HG03025 (cell line): ENCODE measurements around the gene GGT5.
"Not testable (repeated sequence)": the region's sequence is repeated elsewhere in the genome, so short reads cannot be mapped to it uniquely, and the experiment has no call there.

Experiments used
- ATAC-seq: cut with Tn5 transposase; IDR thresholded peaks from one replicate; pipeline ENCODE4 v1.9.1; 2021; ENCODE audit warnings: mild to moderate bottlenecking, moderate library complexity; ENCODE audit not compliant: unreplicated experiment, low FRiP score

Gene GGT5

DNA sequence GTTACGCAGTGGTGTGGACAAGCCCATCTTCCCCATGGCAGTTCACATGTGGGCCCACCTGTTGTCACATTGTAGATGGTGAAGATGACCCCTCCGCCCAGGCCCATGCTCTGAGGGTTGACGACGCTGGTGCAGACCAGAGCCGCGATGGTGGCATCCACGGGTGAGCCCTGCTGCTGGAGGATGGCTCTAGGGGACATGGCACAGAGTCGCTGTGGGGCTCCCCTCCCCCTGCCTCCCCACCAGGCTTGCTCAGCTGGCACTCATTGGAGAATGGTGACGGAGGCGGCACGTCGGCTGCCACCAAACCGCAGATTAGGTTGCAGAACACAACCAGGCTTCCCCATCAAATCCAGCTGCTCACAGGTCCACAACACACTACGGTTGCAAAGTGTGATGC lies 11.1 kb downstream of the GGT5 start:
- ATAC-seq = no peak

DNA sequence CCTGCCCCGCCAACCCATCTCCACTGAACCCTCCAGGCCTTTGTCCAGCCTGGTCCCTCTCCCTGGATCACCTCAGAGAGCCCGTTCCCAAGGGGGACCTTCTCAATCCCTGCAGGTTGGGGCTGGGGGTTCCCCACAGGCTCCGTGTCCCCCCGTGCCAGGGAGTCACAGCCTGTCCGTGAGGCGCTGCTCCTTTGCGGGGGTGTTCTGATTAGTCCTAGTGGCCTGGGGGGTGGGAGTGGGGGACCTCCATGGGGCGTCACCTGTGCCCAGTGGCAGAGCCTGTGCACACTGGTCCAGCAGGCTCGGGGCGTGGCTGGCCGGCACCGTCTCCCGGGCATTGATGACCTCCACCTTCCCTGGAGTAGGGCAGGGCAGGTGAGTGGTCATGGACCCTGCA lies 11.6 kb downstream of the GGT5 start:
- ATAC-seq = no peak

DNA sequence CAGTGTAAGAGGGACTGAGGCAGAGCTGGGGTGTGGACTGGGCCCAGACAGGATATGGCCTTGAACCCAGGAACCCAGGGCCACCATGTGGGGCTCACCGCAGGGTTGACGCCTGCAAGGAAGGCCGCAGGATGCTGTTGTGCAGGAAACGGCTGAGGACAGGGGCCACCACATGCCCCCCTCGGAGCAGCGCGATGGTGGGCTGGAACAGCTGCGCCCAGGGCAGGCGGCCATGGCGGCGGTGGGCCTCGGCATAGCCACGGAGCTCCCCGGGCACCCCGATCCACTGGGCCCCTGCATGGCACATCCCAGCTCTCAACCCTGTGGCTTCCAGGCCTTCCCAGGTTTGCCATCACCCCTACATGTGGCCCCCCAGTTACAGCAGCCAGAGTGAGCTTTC lies 12.2 kb downstream of the GGT5 start:
- ATAC-seq = no peak

- no peak for ATAC-seq
Observed at GRCh38 chr22:24232124-24232523, 12.8 kb downstream of the GGT5 start.

DNA sequence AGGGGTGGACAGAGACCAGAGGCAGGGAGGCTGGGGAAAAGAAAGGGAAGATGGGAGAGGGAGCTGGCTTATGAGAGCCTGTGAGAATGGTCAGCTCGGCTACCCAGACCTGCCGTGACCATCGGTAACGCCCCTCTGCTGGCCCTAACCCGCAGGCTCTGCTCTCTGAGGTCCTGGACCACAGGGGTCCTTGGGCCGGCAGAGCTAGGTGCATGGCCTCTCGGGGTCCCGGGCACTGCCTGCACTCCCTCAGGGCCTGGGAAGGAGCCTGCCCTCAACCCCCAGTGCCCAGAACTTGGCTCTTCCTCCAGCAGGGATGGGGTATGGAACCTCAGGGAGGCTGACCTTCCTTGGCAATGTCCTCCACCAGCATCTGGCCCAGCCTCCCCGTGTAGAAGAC lies 13.2 kb downstream of the GGT5 start:
- no peak for ATAC-seq

- no peak for ATAC-seq
Observed at GRCh38 chr22:24230911-24231656, 13.8 kb downstream of the GGT5 start.

- ATAC-seq = no peak
Observed at GRCh38 chr22:24225951-24226350, 18.9 kb downstream of the GGT5 start.

DNA sequence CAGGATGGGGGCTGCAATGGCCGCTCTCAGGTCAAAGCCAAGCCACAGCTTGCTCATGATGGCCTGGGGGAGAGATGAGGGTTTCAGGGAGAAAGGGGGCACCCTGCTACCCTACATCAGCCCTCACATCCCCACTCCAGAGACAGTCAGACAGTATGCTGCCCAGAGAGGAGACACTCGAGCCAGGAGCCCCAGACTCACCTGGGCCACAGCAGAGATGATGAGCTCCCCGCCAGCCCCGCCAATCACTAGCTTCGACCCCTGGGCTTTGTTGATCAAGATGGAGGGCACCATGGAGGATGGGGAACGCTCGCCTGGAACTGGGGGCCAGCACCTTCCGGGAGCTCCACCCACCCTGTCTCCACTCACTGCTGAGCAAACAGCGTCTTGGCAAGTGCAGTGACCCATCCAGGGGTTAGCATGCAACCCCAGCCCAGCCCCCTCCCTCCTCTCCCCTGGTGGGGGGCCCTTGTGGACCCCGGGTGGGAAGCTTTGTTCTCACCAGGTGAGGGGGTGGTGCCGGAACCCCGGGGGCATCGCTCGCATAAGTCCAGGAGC lies 19.8 kb downstream of the GGT5 start:
- no peak for ATAC-seq

DNA sequence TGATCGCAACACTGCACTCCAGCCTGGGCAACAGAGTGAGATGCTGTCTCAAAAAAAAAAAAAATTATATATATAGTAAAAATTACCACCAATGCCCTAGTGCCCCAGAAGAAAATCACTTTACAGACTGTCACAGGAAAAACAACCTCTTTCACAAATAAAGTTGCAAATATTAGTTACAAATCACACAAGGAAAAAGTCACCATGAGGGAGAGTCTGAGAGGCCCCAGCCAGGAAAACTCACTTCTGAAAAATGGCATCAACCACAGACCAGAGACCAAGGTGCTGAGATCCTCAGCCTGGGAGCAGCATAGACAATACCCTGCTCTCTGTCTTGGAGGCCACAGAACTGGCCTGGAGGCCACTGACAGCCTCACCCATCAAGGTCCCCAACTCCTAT lies 20.4 kb downstream of the GGT5 start:
- no peak for ATAC-seq

DNA sequence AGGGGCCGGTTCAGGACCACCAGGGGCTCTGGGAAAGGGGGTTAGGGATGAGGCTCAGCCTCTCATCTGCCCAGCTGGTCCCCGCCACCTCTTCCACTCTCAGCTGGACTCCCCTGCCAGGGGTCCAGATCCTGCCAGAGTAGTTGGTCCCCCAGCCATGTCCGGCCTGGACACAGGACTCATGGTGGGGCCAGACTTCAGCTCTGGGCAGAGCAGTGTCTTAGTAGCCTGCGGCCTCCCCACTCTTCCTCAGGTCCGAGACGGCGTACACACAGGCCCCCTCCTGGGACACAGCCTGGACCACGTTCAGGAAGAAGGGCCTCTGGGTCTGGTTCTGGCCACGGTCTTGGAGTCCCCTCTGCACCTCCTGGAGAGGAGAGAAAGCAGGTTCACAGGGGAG lies 25.1 kb downstream of the GGT5 start:
- ATAC-seq = no peak

DNA sequence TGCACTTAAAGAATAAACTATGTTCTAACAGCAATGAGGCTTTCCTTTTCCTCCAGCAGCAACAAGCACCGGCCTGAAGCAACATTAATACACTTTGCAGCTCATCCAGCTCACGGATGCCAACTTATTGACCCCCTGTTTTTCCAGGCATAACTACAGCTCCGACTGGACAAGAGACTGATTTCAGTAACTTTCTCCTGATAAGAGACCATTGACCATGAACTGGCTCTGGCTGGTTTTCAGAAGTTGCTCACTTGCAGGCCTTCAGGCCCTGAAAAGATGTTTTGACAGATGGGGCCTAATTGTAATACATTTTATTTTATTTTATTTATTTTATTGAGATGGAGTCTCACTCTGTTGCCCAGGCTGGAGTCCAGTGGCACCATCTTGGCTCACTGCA lies 27.5 kb downstream of the GGT5 start:
- no peak for ATAC-seq

GRCh38 chr22:24216541-24217209 lies 28.2 kb downstream of the GGT5 start:
- ATAC-seq = no peak

GRCh38 chr22:24214467-24215285 lies 30.2 kb downstream of the GGT5 start:
- ATAC-seq = no peak

DNA sequence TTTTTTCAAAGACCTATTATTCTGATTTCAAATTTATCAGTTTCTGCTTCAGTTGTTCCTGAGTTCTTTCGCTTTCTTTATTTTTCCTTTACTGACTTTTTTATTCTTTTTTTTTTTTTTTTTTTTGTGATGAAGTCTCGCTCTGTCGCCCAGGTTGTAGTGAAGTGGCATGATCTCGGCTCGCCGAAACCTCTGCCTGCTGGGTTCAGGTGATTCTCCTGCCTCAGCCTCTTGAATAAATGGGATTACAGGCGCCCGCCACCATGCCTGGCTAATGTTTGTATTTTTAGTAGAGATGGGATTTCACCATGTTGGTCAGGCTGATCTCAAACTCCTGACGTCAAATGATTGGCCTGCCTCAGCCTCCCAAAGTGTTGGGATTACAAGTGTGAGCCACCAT lies 31.8 kb downstream of the GGT5 start:
- ATAC-seq = not testable (repeated sequence)

GRCh38 chr22:24211716-24212115 lies 33.2 kb downstream of the GGT5 start:
- ATAC-seq = not testable (repeated sequence)

GRCh38 chr22:24210409-24210808 lies 34.5 kb downstream of the GGT5 start:
- ATAC-seq = not testable (repeated sequence)

DNA sequence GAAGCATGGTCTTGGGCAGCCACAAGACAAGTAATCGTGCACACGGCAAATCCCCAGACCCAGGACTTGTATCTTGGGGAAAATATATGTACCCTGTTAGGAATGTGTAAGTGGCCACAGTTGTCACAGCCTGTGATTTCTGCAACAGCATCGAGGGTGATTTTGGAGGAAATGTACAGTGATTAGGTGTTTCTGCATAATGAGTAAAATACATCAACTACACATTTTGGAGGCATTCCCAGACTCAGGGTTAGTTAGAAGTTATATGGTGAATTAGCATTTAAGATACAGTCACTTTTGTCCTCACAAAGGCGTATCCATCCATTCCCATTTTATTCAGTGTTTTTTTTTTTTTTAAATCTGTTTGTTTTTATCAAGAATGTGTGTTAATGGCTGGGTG lies 35.2 kb downstream of the GGT5 start:
- ATAC-seq = no peak

DNA sequence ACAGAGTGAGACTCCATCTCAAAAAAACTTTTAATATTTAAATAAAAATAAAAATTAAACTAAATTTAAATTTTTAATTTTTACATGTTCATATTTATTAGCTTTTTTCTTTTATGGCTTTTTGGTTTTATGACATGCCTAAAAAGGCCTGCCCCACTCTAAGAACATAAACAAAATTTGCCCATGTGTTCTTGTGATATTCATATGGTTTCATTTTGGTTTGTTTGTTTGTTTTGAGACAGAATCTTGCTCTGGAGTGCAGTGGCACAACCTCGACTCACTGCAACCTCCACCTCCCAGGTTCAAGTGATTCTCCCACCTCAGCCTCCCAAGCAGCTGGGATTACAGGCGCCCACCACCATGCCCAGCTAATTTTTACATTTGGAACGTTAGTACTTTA lies 35.9 kb downstream of the GGT5 start:
- ATAC-seq = no peak

- ATAC-seq = no peak
Observed at GRCh38 chr22:24208012-24208749, 36.7 kb downstream of the GGT5 start.

DNA sequence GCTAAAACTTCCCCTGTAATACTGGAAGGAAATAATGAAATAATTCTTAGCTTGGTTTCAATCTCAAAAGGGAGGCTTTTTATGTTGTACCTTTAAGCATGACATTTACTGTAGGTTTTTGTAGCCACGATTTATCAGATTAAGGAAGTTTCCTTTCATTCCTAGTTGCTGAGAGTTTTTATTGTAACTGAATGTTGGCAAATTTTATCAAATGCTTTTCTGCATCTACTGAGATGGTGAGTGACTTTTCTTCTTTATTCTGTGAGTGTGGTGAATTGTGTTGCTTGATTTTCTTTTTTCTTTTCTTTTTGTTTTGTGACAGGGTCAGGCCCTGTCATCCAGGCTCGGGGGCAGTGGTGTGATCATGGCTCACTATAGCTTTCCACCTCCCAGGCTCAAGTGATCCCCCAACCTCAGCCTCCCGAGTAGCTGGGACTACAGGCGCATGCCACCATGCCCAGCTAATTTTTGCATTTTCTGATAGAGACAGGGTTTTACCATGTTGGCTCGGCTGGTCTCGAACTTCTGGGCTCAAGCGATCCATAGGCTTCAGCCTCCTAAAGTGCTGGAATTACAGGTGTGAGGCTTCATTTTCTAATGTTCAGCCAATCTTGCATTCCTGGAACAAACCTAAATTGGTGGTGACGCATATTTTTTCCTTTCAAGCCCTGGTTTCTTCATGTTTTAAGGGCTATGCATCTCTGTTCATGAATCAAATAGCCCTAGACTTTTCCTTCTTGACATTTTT lies 37.4 kb downstream of the GGT5 start:
- no peak for ATAC-seq
